T-helper 1 cell treated with Interleukin-12 subunit alpha and Interleukin-12 subunit beta and Interleukin-4 antibody, amounts not matched to agents 30 ng/mL and 1 ng/mL, for 36 hours (primary cell): ENCODE data around the gene FKBP10. TPM values are rescaled to one million over a fixed set of nuclear protein-coding genes. Genes with fewer than 3 reads are reported as not detected.
"Not testable (repeated sequence)": the region's sequence is repeated elsewhere in the genome, so short reads cannot be mapped to it uniquely, and the experiment has no call there.

Source experiments
- intact Hi-C: fragments of 100-400 bp; cut with micrococcal nuclease; formaldehyde crosslinking; loops from one replicate; pipeline ENCODE4 v1.15.1; 2024
- total RNA-seq: library from RNA; stranded (reverse); gene quantifications from 2 replicates; pipeline ENCODE4 v1.2.3, GENCODE V29; 2022

The FKBP10 gene
- total RNA-seq, 1 donor from 2014 or later, result 0.51 TPM

- intact Hi-C loops, result loop anchor here (1.0 to 5.0 kb wide), 2 partner anchors 25 to 49 kb away; partner anchors contain the start of genes JUP and P3H4
Measured at GRCh38 chr17:41836550-41837196, 23.9 kb downstream of the FKBP10 start.

- intact Hi-C loops, result loop anchor here (5.0 kb wide), 1 partner anchor 51 kb away; the partner anchor contains the start of gene JUP
Measured at GRCh38 chr17:41837761-41838538, 25.1 kb downstream of the FKBP10 start, which contains the start of gene KLHL10. Gene KLHL10 (plus strand): TSS chr17:41837825. CDS start chr17:41837933, 108 bp downstream.

GRCh38 chr17:41839448-41839847 lies 26.6 kb downstream of the FKBP10 start:
- intact Hi-C loops, result loop anchor here (5.0 kb wide), 1 partner anchor 52 kb away; the partner anchor contains the start of gene JUP

- intact Hi-C loops, result not testable (repeated sequence)
Measured at GRCh38 chr17:41840781-41841180, 28.0 kb downstream of the FKBP10 start.

- intact Hi-C loops, result no loop called here
Measured at GRCh38 chr17:41844971-41845370, 32.2 kb downstream of the FKBP10 start.

- intact Hi-C loops, result no loop called here
Measured at GRCh38 chr17:41848788-41849187, 36.0 kb downstream of the FKBP10 start.

- intact Hi-C loops, result no loop called here
Measured at GRCh38 chr17:41849251-41849990, 36.6 kb downstream of the FKBP10 start.

GRCh38 chr17:41851382-41851781 lies 38.6 kb downstream of the FKBP10 start:
- intact Hi-C loops, result not testable (repeated sequence)

- intact Hi-C loops, result no loop called here
Measured at GRCh38 chr17:41860254-41860931, 47.6 kb downstream of the FKBP10 start.

- intact Hi-C loops, result no loop called here
Measured at GRCh38 chr17:41863074-41863848, 50.5 kb downstream of the FKBP10 start.

GRCh38 chr17:41864498-41864835 lies 51.7 kb downstream of the FKBP10 start:
- intact Hi-C loops, result loop anchor here (2.0 kb wide), 3 partner anchors 54 to 176 kb away; partner anchors contain the start of genes EIF1, JUP and P3H4

- intact Hi-C loops, result loop anchor here (1.0 to 5.0 kb wide), 13 partner anchors 30 to 316 kb away; partner anchors contain the start of genes CNP, DHX58, DNAJC7 and EIF1
Measured at GRCh38 chr17:41864836-41865595, 52.2 kb downstream of the FKBP10 start, which contains the start of gene KLHL11. Gene KLHL11 (minus strand): TSS chr17:41865423. CDS start chr17:41865370, 53 bp downstream.

- intact Hi-C loops, result loop anchor here (1.0 to 5.0 kb wide), 13 partner anchors 30 to 316 kb away; partner anchors contain the start of genes CNP, DHX58, DNAJC7 and EIF1
Measured at GRCh38 chr17:41865596-41865893, 52.7 kb downstream of the FKBP10 start.

- intact Hi-C loops, result loop anchor here (5.0 kb wide), 1 partner anchor 66 kb away; no protein-coding TSS in a partner anchor
Measured at GRCh38 chr17:41868568-41868967, 55.8 kb downstream of the FKBP10 start.

- intact Hi-C loops, result loop anchor here (5.0 kb wide), 1 partner anchor 67 kb away; no protein-coding TSS in a partner anchor
Measured at GRCh38 chr17:41869426-41869825, 56.6 kb downstream of the FKBP10 start.

GRCh38 chr17:41870097-41870496 lies 57.3 kb downstream of the FKBP10 start:
- intact Hi-C loops, result no loop called here

GRCh38 chr17:41870627-41871026 lies 57.8 kb downstream of the FKBP10 start:
- intact Hi-C loops, result no loop called here

GRCh38 chr17:41871789-41872188 lies 59.0 kb downstream of the FKBP10 start:
- intact Hi-C loops, result no loop called here
